Stimulated activated naive CD4-positive, alpha-beta T cell (primary cell): ENCODE data around the gene NOC4L.
"Not testable (repeated sequence)": the region's sequence is repeated elsewhere in the genome, so short reads cannot be mapped to it uniquely, and the experiment has no call there.

Source experiments
- DNase-seq, 6 experiments: peaks; one replicate each; lab custom pipeline; 2025; lab: John Stamatoyannopoulos, UW

Gene NOC4L

DNA sequence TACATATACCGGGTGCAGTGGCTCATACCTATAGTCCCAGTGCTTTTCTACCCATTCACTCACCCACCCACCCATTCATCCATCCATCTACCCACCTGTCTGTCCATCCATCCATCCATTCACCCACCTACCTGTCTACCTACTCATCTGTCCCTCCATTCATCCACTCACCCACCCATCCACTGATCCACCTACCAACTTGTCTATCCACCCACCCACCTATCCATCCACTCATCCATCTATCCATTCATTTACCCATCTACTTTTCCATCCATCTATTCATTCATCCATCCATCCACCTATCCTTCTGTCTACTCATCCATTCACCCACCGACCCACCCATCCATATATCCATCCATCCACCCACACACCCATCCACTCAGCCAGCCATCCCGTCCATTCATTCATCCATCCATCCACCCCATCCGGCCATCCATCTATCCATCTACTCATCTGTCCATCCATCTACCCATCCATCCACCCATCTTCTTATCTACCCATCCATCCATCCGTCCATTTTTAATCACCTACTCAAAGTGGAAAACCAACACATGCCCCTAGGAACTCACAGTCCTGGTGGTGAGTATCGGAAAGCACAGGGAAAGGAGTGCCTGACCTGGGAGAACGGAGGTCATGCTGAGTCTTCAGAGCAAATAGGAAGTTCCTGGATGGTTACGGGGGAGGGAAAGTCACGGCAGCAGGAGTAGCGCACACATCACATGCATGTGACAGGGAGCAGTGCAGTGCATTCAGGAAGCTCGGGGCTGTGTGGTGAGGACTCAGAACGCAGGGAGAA lies 20.1 kb upstream of the NOC4L start:
- DNase-seq: no peak

DNA sequence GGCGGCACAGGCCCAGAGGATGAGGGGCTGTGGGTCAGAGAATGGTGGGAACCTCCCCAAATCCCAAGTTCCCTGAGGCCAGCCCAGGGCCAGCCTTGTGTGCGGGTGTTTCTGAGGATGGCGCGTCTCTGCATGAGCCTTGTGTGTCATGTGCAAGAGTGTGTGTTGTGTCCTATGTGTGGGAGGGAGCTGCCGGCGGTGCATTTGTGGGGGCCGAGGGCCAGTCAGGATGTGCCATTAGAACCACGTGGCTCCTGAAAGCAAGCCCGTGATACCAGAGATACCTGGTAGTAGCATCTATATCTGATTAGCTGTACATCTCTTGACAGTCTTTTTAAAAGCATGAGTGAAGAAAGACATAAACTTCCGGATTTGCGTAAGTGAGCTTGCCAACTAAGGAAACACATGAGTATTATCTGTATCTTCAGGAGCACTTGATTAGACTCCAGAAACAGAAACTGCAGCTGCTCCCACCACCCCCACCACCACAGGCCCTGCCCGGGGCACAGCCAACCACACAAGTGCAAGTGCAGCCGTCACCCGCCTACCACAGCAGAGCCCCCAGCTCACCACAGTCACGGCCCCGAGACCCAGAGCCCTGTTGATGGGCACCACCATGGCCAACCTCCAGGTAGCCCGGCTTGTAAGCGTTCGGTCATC lies 19.4 kb upstream of the NOC4L start:
- no peak for DNase-seq

DNA sequence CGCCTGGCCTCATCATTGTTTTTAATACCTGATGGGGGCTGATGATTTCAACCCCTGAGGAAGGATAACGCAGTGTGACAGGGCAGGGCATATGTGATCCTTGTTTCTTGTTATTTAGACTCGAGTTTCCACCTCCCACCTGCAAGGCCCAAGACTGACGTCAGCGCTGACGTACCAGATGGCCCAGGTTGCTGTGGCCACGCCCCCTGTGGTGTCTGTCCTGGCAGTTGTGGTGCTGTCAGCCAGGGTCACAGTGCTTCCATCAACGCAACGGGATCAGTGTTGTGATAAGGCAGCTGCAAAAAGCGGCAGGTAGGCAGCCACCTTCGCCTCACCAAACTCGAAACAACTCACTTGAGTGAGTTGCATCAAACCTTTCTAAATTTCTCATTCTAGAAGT lies 18.5 kb upstream of the NOC4L start:
- no peak for DNase-seq

DNA sequence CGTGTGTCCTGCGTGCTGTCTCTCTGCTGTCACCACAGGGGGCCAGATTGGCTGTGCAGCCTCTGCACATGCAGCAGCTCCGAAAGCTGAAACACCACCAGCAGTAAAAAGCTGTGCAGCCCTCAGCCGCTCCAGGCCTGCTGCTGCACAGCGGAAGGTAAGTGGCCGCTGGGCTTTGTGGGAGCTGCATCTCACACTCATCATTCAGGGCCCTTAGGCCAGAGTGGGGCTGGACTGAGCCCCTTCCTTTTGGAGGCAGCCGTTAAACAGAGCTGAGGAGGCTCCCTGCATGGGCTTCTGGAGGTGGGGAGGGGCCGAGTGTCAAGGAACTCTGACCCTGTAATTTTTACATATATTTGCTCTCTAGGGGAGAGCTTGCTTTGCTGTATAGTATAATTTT lies 17.2 kb upstream of the NOC4L start:
- no peak for DNase-seq

DNA sequence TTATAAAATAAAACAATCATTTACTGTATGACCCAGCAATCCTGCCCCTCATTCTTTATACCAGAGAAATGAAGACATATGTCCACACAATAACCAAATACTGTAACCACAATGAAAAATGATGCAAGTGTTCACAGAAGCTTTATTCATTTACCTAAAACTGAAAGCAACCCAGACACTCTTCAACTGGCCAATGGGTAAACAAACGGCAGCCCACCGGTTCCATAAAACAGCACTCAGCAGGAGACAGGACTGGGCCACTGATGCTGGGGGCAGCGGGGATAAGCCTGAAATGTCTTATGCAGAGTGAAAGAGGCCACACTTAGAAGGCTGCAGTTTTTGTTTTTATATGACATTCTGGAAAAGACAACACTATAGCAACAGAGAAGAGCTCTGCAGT lies 15.2 kb upstream of the NOC4L start:
- DNase-seq: no peak

DNA sequence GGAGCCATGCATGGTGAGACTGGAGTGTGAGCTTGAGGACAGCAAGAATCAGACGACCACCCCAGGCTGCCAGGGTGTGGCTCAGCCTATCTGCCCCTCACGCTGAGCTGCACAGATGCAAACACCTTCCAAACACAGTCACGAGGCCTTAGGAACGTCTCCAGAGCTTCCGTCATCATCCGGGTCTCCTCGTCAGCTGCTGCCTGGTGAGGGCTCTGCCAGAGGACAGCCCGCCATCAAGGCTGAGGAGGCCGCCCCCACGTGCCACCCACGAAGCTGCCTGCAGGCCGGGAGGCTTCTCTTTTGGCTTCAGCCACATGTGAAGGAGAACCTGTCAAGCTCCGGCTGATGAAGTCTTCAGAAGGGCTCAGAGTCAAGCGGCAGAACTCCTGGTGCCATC lies 13.6 kb upstream of the NOC4L start:
- DNase-seq: no peak

DNA sequence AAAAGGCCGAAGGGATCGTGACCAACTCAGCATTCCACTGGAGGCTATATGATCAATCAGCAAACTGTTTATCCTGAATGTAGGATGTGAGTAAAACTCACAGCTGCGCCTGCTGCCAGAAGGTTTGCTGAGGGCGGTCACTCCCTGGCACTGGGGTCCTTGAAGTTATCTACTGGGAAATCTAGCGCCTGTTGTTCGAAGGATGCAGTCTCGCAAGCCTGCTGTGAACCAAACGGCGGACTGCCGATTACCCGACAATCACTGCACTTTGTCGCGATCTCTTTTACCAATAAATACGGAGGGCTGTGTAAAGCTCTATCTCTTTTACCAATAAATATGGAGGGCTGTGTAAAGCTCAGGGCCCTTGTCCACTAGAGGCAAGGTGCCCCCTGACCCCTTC lies 13.0 kb upstream of the NOC4L start:
- DNase-seq: no peak

DNA sequence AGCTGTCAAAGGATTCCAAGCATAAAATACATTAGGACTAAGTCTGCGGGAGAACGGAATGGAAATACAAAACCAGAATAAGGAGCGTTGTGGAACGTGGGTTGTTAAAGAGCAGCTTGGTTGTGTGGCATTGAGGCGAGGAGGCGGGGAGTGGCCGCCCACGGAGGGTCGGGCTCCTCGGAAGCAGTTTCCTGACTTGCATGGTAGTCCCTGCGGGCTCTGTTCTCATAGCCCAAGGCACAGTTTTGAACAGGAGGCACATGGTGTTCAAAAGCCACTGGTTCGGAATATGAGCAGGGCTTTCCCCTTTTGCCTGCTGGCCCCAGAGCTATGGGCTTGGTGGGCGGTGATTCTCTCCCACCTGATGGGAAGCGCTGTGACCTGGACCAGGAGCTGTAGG lies 12.3 kb upstream of the NOC4L start:
- no peak for DNase-seq

DNA sequence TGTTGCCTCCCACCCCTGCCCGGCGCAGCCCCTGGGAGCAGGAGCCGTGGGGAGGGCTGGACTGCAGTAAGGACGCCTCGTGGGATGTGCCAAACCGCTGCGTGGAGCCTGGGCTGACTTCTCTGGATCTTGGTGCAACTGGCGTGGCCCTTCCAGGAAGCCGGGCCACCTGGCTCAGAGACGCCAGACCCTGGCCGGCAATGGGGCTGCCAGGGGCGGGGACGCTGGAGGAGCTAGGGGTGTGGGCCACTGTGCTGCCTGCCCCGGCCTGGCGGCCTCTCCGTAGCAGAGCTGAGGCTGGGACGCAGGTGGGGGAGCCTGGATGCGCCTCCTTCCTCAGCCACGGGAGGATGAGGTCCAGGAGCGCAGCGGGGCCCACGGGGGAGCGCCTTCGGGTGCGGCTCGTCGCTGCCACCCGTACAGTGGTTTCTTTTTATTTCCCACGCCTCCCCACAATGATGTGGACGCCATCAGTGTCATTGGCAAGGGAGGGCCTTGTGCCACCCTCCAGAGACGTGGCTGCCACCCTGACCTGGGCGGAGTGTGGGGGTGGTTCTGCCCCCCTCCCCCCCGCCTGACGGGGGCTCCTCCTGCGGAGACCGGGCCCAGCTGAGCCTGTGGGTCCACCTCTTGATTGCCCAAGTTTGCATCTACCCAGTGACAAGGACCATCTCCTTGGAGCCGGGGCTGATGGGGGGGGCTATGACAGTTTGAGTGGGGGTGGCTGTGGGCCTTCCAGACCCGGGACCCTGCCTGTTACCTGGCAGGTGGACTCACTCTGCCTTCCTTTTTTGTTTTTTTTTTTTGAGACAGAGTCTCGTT lies 11.4 kb upstream of the NOC4L start:
- DNase-seq: no peak

DNA sequence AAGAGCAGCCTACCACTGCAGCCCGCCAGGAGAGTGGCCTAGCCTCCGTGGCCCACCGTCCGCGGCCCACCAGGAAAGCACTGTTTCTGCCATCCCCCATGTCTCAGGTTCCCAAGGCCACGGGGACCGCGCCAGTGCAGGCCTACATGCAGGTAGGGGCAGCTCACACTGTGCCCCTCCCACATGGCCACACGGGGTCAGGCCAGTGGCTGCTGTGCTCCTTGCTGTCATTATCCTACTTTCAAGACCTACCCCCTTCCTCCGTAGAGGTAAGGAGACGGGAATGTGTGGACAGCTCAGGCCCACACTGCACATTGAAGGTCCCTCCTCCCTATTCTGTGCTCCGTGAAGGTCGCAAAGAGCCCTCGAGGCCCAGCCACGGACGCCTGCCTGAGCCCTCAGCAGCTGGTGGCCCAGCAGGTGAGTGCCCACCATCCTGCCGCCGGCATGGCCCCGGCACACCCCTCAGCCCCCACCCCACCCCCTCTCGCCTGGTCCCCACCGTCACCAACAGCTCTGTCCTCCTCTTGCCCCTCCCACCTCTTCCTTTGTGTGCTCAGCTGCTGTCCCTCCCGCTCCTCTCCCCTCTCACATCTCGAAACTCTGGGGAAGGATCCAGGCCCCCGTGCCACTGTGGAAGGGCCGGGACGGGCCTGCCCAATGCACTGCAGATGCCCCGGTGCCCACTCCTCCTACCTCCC lies 10.2 kb upstream of the NOC4L start:
- DNase-seq: no peak

DNA sequence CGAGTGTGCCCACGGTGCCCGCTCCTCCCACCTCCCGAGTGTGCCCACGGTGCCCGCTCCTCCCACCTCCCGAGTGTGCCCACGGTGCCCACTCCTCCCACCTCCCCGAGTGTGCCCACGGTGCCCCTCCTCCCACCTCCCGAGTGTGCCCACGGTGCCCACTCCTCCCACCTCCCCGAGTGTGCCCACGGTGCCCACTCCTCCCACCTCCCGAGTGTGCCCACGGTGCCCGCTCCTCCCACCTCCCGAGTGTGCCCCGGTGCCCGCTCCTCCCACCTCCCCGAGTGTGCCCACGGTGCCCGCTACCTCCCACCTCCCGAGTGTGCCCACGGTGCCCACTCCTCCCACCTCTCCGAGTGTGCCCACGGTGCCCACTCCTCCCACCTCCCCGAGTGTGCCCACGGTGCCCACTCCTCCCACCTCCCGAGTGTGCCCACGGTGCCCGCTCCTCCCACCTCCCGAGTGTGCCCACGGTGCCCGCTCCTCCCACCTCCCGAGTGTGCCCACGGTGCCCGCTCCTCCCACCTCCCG lies 9.5 kb upstream of the NOC4L start:
- not testable (repeated sequence) for DNase-seq

DNA sequence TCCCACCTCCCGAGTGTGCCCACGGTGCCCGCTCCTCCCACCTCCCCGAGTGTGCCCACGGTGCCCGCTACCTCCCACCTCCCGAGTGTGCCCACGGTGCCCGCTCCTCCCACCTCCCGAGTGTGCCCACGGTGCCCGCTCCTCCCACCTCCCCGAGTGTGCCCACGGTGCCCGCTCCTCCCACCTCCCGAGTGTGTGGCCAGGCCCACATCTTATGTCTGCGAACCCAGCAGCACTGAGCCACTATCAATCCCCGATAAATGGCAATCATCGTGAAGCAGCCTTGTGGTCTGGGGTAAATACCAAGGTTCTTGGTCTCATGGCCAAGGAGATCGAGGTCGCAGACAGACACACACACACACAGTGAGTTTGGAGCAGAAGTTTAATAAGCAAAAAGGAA lies 8.0 kb upstream of the NOC4L start:
- DNase-seq: not testable (repeated sequence)

DNA sequence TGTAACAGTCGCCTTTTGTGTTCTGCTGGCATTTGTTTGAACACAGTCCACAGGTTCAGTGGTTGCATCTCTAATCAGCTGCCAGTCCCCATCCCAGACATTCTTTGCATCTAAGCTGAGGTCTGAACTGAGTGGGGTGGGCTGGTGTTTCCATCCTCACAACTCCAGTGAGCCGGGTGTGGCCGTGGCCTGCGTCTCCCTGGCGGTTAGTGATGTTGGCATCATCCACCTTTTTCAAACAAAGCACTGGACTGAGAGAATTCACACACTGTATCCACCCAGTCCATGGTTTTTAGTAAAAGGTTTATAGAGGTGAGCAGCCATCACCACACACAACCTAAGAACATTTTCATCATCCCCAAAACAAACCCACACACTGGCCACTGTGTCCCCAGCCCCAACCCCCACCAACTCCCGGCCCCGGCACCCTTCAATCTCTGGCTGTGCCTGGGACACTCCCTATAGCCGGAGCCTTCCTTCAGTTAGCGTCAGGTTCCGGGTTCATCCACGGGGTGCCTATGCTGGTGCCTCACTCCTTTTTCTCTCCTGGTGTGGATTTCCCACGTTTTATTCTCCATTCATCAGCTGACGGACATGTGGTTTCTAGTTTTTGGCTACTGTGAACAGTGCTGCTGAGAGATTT lies 6.7 kb upstream of the NOC4L start:
- DNase-seq: no peak

DNA sequence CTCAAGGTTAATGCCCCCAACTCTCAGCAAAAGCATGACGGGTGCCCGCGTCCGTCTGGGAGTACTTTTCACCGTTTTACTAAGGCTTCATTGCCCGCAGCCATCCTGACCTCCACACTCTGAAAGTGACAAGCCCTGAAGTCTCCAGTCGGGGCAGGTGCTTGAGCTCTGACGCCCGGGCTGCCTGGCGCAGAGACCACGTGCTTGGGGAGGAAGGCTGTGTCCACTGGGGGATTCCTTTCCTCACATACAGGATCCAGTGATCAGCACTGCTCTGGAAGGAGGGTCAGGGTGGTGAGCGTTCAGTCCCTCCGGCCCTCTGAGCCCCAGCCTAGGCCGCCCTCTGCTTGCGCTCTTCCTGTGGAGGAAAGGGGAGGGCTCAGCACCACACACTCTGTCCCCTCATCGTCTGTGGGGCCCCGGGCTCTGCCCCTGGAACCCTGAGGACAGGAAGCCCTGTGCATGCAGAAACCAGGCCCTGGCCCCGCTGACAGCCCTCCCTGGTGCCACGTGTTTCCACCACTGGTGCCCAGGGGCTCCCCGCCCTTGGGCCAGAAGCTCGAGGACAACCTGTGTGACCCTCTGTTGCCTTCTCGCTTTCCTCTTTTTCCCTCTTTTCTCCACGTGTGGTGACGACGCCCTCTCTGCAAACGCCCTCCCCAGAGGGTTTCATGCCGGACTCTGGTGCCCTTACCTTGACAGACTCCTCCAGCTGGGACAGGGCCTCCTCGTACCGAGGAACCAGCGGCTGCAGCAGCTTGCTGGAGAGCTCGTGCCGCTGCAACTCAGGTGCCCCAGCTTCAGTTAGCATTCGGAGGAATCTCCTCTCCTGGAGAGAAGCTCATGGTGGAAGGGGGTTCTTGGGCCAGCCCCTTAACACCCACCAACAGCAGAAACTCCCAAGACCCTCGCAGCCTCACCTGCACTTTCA lies 5.1 kb upstream of the NOC4L start:
- DNase-seq: no peak

DNA sequence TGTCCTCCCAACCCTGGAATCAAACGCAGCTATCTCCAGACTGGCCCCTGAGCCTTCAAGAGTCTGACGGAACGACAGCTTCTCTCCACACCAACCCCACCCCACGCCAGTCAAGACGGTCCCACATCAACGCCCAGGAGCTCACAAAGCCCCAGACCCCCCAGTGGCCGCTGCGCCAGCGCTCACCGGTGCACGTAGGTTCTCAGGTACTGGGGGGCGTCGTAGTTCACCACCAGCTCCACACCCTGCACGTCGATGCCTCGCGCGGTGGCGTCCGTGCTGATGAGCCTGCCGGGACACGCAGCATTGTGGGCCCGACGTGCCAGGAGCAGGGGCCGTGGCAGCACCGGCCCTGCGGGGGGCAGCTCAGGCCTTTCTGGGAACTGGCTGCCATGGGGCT lies 4.3 kb upstream of the NOC4L start:
- DNase-seq: no peak

DNA sequence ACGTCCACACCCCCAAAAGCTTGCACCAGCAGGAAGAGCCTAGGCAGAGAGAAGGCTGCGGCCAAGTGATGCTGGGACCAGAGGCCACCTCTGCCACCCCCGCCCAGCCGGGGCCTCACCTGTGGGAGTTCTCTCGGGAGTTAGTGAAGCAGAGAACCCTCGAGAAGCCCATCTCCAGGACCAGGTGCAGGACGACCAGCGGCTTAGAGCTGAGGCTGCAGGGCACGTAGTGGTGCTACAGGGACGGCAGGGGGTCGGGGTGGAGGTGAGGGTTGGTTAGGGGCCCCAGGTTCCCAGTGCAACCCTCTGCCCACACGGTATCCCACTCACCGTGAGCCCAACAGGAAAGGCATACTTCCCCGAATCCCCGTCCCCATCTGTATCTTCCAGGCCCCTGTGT lies 3.8 kb upstream of the NOC4L start:
- no peak for DNase-seq

DNA sequence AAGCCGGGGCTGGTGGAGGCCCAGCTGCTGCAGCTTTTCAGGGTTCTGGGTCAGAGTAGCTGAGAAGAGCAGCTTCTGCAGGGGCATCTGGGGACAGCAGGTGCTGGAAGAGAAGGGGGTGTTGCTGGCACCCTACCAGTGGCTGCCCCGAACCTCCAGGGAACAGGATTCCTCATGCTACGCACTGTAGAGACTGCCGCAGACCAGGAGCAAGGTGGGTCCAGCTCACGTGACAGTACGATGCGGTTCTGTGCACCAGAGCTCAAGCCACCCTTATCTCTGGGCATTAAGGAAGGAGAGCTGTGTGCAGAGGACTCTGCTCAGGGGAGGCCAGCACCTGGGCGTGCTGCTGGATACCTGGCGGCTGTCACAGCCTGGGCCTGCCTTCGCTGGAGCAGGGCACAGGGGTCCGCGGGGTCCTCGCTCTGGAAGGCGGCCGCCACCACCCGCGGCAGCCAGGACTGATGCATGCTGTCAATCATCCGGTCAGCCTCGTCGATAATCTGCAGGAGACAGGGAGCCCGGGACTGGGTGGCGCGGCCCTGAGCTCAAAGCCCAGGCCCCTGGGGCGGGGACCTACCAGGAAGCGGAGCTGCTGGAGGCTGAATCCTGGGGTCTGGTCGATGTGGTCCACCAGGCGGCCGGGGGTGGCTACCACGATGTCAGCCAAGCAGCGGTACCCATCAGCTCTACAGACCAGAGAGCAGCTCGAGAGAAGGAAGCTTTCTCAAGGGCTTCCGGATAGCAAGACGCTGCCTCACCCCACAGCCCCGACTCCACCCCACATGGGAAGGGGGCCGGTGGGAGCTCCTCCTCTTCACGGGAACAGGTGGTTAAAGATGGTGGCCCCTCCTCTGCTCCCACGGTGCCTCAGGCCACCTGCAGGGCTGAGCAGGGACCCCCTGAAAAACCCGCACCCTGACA lies 3.1 kb upstream of the NOC4L start:
- DNase-seq: no peak

DNA sequence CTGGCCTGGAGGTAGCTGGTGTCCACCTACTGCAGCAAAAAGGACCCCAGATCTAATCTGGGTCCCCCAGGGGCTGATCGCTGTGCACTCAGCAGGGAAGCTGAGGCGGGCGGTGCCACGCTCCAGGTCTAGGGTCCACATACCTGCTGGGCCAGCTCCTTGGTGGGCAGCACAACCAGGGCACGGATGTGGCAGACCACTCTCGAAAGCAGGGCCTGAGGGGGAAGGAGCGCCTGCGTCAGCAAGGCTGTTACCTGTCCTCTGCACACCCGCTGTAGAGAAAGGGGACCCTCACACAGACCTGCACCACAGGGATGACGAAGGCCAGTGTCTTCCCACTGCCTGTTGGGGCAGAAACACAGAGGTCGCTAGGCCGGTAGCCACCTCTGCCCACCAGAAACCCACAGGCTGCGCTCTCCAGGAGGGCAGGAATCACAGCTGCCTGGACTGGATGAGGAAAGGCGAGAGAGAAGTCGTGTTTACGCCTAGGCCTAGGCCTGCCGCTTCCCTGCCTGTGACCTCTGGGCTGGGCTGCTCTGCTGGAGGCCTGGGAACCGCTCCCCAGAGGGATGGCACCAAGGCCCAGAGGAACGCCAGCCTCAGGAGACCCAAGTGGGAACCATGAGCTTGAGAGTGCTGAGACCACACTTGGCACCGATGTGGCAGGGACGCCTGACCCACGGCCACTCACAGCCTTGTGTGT lies 2.1 kb upstream of the NOC4L start:
- DNase-seq: no peak
